ENCODE measurements around the gene ANAPC7.
A peak's percentile ranks its signal among the peaks of the same experiment; 100 is the strongest.
"Not testable (repeated sequence)": the region's sequence is repeated elsewhere in the genome, so short reads cannot be mapped to it uniquely, and the experiment has no call there.

ANAPC7 gene

GRCh38 chr12:110345963-110346362 lies 57.5 kb downstream of the ANAPC7 start:
- peak; percentile 48 for DNase-seq

DNA sequence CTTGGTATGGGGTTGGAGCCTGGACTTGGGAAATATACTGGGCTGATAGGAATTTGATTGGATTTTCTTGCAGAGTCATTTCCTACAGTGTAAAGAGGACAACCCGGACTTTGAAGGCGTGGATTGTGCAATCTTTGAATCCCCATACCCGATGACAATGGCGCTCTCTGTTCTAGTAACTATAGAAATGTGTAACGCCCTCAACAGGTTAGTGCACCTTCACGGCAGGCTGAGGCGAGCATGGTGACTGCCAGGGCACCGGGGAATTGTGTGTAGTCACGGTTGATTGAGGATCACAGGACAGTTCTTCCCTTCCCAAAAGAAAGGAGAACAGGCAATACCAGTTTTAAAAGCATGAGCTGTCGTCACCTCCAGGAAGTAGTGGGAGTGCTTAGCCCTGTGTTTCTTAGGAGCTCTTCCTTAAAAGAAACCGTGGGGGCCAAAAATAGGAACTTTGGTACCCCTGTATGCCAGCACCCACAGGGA lies 58.3 kb downstream of the ANAPC7 start:
- peak; percentile 41 for DNase-seq

GRCh38 chr12:110344657-110345056 lies 58.9 kb downstream of the ANAPC7 start:
- peak; percentile 38 for DNase-seq

DNA sequence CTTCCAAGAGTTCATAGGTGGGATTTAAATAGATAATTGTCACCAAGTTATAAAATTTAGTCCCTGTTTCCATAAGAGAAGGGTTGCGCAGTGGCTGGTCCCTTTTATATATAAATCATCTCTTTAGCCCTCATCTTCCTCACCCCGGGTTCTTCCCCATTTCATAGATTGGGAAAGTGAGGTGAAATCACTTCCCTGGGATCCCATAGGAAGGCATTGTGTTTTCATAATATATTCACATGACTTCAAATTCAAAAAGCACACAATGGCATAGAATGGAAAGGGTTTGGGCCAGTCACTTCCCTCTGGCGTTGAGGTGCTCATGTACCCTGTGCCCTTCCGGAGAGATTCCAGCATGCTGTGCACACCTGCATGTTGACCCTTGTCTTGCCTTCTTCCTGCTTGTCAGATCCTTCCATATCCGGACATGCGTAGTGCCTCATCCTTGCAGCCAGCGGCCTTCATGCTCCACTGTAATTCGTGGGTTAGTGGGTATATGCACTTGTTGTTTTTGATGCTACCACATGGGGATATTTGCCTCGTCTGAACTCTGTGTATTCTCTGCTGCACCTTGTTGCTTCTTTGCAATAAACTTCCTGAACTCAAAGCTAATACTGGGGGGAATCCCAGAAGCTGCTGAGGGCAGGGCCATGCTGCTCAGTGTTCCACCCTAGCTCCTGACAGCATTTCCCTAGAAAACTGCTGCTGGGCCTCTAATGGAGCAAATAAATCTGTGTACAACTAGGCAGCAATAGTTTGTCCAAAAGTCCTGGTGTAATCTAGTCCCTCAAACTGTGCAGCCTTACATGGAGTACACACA lies 59.6 kb downstream of the ANAPC7 start:
- peak; percentile 43 for DNase-seq

DNA sequence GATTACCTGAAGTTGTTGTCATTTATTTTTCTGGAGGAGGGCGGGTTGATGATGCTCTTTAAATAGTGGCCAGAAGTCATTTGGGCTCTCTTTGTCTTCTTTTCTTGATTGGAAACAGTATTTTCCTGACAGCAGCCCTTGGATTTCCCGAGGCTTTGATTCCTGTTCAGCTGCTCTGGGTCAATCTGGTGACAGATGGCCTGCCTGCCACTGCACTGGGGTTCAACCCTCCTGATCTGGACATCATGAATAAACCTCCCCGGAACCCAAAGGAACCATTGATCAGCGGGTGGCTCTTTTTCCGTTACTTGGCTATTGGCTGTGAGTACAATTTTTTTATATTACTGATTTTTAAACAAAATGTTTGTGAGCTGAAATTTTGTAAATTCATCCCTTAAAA lies 60.4 kb downstream of the ANAPC7 start:
- no peak for DNase-seq

DNA sequence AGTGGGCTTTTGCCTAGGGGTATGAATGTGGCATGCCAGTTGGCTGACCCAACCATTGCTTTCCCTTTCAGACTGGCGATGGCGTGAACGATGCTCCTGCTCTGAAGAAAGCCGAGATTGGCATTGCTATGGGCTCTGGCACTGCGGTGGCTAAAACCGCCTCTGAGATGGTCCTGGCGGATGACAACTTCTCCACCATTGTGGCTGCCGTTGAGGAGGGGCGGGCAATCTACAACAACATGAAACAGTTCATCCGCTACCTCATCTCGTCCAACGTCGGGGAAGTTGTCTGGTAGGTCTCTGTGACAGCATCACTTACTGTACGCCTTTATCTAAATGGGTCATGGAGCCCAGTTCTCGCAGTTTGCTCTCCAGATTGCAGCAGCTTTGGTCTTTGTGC lies 61.4 kb downstream of the ANAPC7 start:
- no peak for DNase-seq

GRCh38 chr12:110340706-110341105 lies 62.8 kb downstream of the ANAPC7 start:
- no peak for DNase-seq

GRCh38 chr12:110340261-110340660 lies 63.2 kb downstream of the ANAPC7 start:
- DNase-seq = not testable (repeated sequence)

GRCh38 chr12:110339184-110339952 lies 64.1 kb downstream of the ANAPC7 start:
- DNase-seq = no peak

DNA sequence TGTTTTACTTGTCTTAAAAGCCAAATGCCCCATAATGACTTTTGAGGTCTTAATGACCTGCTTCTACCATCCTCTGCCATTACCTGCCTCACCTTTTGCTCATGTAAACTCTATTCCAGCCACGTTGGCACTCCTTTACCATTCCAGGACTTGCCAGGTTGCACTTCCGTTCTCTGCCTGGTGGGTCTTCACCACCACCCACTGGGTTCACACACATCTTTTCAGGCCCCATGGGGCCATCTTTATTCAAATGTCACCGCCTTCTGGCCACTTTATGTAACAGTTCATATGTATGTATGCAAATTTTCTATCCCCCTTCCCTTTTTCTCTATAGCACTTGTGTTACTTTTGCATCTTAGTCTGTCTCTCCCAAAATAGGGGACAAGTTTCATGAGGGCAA lies 64.8 kb downstream of the ANAPC7 start:
- peak; percentile 51 for DNase-seq

DNA sequence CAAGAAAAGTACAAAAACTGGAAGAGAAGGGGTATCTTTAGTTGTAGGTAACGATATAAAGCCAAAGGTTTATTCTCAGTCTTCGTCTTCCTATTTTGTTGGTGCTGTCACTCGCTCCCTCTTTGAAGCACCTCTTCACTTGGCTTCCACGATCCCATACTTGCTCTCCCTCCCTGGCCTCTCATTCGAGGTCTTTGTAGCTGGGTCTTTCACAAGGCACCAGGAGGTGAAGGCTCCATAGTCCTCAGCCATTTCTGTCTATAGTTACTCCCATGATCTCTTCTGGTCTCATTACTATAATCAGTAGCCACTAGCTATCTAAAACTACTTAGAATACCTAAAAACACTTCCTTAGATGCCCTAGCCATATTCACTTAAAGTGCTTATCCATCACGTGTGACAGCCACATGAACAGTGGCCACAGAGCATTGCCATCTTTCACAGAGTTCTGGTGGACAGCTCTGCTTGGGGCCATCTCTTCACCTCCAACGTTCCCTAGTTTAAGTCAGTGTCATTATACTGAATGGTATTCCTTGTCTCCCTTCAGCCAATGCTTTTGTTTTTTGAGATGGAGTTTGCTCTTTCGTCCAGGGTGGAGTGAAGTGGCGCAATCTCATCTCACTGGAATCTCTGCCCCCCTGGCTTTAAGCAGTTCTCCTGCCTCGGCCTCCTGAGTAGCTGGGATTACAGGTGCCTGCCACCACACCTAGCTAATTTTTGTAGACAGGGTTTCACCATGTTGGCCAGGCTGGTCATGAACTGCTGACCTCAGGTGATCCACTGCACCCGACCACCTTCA lies 65.4 kb downstream of the ANAPC7 start:
- DNase-seq = peak; percentile 38

DNA sequence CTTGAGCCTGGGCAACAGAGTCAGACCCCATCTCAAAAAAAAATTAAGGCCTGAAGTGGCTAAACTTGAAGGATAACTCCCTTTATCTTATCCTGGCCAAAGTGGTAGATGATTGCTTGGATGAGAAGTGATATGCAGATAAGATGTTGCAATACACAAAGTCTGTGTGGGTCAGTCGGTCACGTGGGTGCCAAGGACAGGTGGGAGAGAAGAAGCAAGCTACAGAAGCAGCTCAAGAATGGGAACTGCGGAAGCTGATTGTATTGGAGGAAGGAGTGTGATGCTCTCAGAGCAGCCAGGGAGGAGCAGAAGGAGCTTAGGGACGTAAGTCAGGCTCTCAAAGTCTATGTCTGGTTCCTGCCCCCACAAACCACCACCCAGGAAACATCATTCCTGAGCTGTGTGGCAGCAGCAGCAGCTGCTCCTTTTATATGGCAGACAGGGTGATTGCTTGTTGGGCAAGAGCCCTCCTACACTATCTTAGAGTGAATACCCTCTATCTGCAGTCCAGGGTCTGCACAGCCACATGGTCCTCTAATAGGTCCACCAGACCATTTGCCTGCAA lies 67.9 kb downstream of the ANAPC7 start:
- no peak for DNase-seq

DNA sequence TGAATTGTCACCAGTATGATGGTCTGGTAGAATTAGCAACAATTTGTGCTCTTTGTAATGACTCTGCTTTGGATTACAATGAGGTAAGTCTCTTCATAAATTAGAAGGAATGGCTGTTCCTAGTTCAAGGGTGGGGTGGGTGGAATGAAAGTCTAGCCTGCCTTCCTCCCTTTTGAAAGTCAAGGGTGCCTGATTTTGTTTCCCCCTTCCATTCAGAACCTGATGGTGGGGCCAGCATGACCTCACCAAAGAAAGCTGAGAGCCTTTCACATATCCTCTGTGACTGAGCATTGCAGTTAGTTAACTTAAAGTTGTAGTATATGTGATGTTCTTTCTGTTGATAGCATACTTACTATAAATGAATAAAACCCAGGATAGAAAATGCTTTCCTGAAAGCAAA lies 70.3 kb downstream of the ANAPC7 start:
- DNase-seq = no peak

DNA sequence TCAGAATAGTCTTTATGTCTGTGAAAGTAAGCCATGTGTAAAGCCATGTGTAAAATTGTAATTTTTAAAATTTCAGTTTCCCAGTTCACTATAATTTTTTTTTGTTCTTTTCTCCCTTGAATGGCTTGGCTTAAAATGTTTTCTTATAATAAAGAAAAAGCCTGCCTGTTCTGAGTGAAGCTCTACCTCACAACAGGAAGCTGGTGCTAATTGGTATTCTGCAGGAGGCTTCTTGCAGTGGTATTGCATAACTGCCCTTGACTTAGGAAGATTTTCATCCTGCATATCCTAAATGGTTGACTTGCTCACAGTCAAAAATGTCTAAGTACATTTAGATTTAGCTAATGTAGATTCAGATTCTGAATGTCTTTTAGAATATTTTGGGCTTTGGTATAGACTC lies 73.0 kb downstream of the ANAPC7 start:
- DNase-seq = no peak

DNA sequence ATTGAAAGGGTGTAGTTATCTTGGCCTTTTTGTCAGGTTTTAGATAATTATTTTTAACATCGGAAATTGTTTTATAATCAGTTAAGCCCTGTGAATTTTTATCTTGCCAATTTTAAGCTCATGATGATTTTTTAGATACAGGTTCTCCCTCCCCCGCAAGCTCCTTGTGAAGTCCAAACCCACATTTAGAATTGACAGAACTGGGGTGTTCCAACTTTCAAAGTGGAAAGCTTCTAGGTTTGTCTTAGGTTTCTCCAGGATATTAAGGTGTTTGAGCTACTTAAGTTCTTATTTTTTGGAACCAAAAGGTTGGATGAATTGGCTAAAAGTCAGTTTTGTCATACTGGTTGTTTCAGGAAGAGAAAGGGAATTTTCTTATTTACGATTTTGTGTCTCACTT lies 73.4 kb downstream of the ANAPC7 start:
- no peak for DNase-seq

DNA sequence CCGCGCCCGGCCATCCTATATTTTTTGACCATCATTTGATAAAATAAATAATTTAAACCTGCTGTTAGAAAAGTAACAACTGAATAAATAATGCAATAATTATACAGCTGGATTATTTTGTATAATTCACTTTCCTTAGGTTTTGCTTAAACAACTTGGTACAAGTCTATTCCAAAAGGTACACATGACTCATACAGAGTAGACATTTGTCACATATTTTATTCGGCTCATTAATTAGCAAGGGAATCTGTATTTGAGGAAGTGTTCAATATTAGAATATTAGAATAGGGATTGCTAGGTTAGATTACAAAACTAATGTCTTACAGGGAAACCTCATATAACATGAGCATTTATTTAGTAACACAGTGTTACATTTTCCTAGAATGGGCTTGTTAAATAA lies 73.8 kb downstream of the ANAPC7 start:
- DNase-seq = no peak

Measured in activated CD8-positive, alpha-beta memory T cell treated with anti-CD3 and anti-CD28 coated beads for 24 hours (primary cell).